Measurements from ENCODE around the gene S1PR5.
"Not testable (repeated sequence)": the region's sequence is repeated elsewhere in the genome, so short reads cannot be mapped to it uniquely, and the experiment has no call there.

S1PR5 gene

GRCh38 chr19:10535613-10536012, 18.4 kb upstream of the S1PR5 start:
- no peak for TF ChIP-seq CTCF (IDR thresholded peaks at IDR 0.05; ENCODE audit: borderline replicate concordance, insufficient read depth, low read depth, low read length)
- no peak overlapping the region for H3K4me3 ChIP-seq (ENCODE audit: low read depth, low read length)

GRCh38 chr19:10533646-10534386, 16.6 kb upstream of the S1PR5 start:
- no peak overlapping the region for H3K4me3 ChIP-seq (ENCODE audit: low read depth, low read length)
- TF ChIP-seq CTCF (IDR thresholded peaks at IDR 0.05; ENCODE audit: borderline replicate concordance, insufficient read depth, low read depth, low read length), result no peak

GRCh38 chr19:10532457-10532856, 15.2 kb upstream of the S1PR5 start:
- H3K4me3 ChIP-seq (ENCODE audit: low read depth, low read length), result no peak overlapping the region
- no peak for TF ChIP-seq CTCF (IDR thresholded peaks at IDR 0.05; ENCODE audit: borderline replicate concordance, insufficient read depth, low read depth, low read length)

GRCh38 chr19:10526887-10527286, 9.6 kb upstream of the S1PR5 start:
- not testable (repeated sequence) for H3K4me3 ChIP-seq (ENCODE audit: low read depth, low read length)

- H3K4me3 ChIP-seq (ENCODE audit: low read depth, low read length), result no peak overlapping the region
- no peak for TF ChIP-seq CTCF (IDR thresholded peaks at IDR 0.05; ENCODE audit: borderline replicate concordance, insufficient read depth, low read depth, low read length)
These were observed 8.4 kb upstream of the S1PR5 start for GRCh38 chr19:10525636-10526035.

GRCh38 chr19:10523135-10523636, 5.9 kb upstream of the S1PR5 start:
- no peak for TF ChIP-seq CTCF (IDR thresholded peaks at IDR 0.05; ENCODE audit: borderline replicate concordance, insufficient read depth, low read depth, low read length)
- no peak overlapping the region for H3K4me3 ChIP-seq (ENCODE audit: low read depth, low read length)

GRCh38 chr19:10521461-10522171, 4.4 kb upstream of the S1PR5 start:
- TF ChIP-seq CTCF (IDR thresholded peaks at IDR 0.05; ENCODE audit: borderline replicate concordance, insufficient read depth, low read depth, low read length), result no peak
- H3K4me3 ChIP-seq (ENCODE audit: low read depth, low read length), result no peak overlapping the region

All from GM12875 (cell line).